Activated CD4-positive, alpha-beta T cell treated with anti-CD3 and anti-CD28 coated beads, Interleukin-2, amount 50 U/mL, for 24 hours (primary cell): ENCODE results near the gene RNF13.

Source experiments
- DNase-seq, 2 donors: peaks; one replicate each; pipeline ENCODE4 v3.0.0-alpha.2; 2020; ENCODE audit warnings: low read depth in 1 of 2, low spot score in 1 of 2

Gene RNF13

GRCh38 chr3:149812606-149813366 lies at the start of gene RNF13:
RNF13 (plus strand) TSS chr3:149813215; CDS start chr3:149846027, 32,812 bp downstream.
- peak; percentile 84 to 90 for DNase-seq

DNA sequence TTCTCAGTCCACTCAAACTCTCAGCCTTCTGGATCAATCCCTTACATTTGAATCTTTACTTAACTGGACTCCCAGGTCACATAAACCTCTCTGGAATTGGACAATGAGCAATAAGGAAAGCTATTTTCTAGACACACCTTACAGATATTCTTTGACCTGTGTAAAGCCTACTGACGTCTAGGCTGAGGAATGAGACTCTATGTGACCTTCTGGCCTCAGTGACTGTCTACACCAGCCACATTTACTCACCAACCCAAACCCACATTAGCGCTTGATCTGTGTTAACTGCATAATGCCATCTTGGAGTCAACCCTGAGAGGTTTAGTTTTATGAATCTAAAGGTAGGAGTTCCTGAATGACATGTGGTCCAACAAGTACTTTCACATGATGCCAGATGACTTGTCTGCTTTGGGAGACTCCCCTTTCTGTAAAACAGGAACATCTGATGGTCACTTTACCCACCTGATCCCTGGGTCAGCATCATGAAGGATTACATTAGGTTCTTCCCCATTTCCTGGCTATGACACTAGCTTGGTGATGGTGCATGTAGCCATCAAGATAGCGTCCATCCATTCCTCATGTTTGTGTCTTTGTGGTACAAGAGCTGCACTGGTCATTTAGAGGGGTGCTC lies 49.3 kb upstream of the RNF13 start:
- DNase-seq = no peak

GRCh38 chr3:149764302-149764701 lies 48.7 kb upstream of the RNF13 start:
- no peak for DNase-seq

DNA sequence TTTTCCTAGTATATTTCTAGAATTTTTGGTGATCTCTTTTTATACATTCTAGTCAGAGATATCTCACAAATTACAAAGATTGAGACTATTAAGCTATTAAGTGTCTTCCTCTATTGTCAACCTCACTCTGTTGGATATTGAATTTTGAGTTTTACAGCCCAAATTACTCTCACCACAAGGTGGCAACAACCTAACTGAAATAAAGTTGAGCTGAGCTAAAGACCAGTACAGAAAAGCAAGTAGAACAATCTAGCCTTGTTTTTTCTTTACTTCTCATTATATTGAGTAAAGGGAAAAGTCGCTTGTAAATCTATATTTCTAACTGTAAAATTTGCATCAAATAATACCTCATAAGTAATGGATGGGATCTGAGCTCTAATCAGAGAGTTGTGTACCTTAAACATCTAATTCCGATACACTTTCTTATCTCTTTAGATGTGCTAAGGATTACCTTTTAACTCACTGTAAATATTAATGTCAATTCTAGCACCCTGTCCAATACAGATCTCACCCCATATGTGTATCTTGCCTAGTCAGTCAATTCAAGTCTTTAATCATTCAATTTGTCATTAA lies 47.2 kb upstream of the RNF13 start:
- no peak for DNase-seq

DNA sequence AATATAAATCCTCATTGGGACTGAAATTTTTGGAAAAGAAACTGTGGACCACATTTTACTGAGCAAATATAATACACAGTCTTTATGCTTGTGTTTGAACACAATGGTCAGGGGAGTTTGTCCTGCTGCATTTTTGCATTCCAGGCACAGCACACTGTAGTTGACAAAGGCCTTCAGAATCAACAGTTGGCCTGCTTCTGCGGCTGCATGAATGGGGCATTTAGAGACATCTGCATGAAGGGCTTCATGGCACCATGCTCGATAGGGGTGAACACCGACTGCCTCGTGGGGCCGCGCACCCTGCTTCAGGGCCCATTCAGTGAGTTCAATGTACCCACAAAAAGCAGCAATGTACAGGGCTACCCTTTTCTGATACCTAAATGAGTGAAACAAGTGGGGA lies 45.3 kb upstream of the RNF13 start:
- no peak for DNase-seq

- DNase-seq = no peak
Observed at GRCh38 chr3:149768704-149769103, 44.3 kb upstream of the RNF13 start.

- DNase-seq = no peak
Observed at GRCh38 chr3:149770246-149770645, 42.8 kb upstream of the RNF13 start.

DNA sequence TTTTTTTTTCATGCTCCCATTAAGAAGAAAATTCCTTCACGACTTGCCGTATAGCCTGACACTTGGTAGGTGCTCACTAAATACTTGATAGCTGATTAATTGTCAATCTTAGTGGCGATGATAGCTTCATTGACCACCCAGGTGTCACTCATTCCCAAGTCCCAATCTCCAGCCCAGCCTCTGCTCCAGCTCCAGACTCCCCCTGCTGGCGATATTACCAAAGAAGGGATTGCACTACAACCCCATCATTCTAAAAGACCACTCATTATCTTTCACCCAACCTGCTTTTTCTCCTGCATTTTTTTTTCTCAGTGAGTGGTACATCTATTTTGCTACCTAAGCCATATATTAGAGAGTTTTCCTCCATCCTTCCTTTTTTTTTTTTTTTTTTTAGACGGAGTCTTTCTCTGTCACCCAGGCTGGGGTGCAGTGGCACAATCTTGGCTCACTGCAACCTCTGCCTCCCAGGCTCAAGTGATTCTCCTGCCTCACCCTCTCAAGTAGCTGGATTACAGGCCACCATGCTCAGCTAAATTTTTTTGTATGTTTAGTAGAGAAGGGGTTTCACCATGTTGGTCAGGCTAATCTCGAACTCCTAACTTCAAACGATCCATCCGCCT lies 41.3 kb upstream of the RNF13 start:
- peak in 1 of 2 donors; percentile 30 for DNase-seq

- DNase-seq = no peak
Observed at GRCh38 chr3:149772861-149773260, 40.2 kb upstream of the RNF13 start.

GRCh38 chr3:149776170-149776569 lies 36.8 kb upstream of the RNF13 start:
- DNase-seq = no peak

DNA sequence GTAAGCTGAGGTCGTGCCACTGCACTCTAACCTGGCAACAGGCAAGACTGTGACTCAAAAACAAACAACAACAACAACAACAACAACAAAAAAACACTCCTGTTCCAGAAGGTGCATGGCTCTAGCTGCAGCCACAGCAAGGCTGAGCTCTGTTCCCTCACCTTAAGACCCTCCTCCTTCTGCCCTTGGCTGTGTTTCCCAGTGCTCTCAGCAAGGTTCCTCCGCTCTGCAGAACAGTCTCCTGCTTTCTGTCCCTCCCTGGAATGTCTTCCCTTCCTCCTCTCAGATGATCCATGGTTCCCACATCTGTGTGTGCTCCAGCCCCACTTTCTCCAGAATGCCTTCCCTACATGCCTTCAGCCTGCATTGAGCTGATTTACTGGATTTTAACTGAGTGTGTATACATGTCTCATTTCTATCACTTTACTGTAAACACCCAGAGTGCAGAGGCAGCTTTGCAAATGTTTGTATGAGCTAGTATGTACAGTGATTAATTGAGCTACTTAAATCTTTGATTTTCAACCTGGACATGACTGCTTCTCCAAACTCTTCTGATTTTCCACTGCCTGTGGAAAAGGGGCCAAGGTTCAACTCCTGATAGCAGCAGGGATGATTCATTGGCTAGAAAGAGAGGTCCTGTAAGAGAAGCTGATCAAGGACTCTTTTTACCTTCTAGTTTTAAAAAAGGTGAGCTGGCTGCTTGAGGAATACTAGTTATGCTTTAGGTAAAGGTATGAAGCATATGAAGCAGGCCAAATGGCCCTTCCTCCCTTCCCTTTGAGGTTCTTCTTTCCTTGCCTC lies 35.4 kb upstream of the RNF13 start:
- DNase-seq = no peak

DNA sequence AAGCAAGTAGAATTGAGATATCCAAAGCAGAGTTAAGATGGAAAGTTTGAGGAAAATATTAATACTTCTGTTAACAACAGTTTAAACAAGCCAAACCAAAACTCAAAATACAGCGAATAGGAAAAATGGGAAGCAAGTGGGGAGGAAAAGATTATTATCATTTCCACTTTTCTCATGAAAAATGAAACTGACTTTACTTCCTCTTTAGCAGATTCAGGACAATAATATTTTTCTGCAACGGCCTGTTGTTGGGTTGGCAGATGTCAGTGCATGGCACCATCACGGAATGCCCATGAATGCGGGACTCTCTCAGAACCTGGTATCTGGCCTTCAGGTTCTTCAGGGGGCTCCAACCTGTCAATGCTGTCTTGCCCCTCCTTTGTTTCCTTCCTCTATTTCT lies 31.8 kb upstream of the RNF13 start:
- no peak for DNase-seq

DNA sequence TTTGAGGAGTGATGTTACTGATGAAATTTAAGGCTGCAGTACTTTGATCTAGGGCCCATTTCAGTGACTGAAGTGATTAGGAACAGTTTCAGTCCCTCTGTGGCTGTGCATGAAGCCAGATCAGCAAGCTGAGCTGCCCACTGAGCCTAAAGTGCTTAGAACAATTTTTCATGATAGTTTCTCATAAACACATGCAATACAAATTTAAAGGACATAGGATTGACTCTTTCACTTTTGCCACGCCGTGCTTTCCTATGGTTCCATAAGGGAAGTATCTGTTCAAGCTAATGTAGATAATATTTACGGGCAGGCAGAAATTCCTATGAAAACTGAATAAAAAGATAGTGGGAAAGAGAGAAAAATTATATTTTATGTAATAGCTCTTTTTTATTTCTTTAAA lies 31.3 kb upstream of the RNF13 start:
- no peak for DNase-seq

DNA sequence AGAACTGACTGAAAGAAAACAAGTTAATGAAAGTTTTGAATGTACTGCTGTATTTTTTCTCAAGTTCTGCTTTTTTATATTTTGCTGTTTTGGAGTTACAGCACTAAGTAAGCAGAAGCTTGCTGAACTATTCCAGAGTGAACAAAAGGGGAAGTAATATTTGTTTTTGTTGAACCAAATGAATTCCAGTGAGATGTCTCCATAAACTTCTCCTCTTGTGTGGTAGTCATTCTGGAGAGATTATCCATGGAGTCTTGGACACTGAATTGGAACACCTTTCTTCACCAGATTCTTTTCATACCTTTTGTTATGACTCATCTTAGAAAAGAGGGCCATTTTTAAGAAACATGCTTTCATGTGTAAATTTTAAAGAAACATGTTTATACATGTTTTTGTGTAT lies 29.4 kb upstream of the RNF13 start:
- DNase-seq = no peak

DNA sequence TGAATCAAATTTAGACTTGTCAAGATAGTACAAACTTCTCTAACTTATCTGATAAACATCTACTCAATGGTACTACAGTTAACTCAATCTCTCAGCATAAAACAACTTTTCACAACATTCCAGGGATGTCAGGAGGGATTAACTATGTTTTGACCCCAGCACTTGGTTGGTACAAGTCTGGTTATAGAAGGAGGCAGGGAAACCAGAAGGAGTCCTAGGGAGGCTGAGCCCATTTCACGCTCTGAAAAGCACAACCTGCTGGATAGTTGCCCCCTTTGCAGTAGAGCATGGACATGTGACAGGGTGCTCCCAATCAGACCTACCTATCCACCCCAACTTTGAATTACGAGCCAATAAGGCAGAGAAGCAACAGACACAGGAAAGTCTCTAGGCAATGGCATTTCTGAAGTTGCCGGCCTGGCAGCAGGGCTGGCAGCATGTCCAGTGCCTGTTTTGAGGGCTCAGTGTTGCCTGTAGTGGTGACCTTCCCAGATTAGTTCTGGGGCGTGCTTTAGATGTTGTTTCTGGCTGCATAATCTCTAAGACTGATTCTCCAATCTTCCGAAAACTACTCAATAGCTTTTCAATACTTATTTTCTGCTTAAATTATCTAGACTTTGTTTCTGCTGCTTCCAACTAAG lies 28.8 kb upstream of the RNF13 start:
- DNase-seq = no peak

DNA sequence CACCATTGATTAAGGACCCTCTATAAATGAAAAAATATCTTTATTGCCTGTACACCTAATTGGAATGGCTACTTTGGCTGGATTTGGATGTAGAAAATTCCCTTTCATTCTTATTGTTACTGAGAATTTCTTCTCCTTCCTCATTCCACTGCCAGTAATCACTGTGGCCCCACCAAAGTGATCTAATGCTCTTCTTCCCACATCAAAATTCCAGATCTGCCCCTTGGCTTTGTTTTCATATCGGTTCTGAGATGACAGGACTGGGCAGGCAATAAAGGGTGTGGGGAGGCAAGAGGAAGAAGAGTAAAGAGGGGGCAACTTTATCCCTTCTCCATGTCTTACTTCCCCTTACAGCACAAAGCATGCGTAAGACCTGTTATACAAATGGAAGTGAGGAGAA lies 22.7 kb upstream of the RNF13 start:
- no peak for DNase-seq

GRCh38 chr3:149790698-149791097 lies 22.3 kb upstream of the RNF13 start:
- no peak for DNase-seq

GRCh38 chr3:149792452-149793270 lies 20.4 kb upstream of the RNF13 start, which contains the start of gene ANKUB1:
ANKUB1 (minus strand) TSS chr3:149792554; CDS start chr3:149792366, 188 bp downstream.
- DNase-seq = no peak

DNA sequence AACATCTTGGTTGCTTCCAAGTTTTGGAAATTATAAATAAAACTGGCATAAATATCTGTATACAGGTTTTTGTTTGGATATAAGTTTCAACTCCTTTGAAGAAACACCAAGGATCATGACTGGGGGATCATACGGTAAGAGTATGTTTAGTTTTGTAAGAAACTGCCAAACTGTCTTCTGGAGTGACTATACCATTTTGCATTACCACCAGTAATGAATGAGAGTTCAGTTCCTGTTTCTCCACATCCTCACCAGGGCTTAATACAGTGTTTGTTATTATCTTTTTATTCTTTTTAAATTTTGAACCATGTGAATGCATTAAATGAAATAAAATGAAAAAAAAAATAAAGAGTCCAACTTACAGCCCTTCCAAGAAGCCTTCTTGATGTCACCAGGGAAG lies 17.0 kb upstream of the RNF13 start:
- no peak for DNase-seq

- DNase-seq = no peak
Observed at GRCh38 chr3:149800693-149801092, 12.3 kb upstream of the RNF13 start.
